Measurements from ENCODE around the gene JPT1. TPM values are rescaled to one million over a fixed set of nuclear protein-coding genes. Genes with fewer than 3 reads are reported as not detected.

The JPT1 gene
- total and polyA plus RNA-seq, 8 donors: 7.5 to 33.1 (median 17.5) TPM

GRCh38 chr17:75188614-75189013 lies 34.3 kb upstream of the JPT1 start:
- intact Hi-C loops (cut with DNase I): loop anchor here in 1 of 3 donors (10.0 kb wide), 1 partner anchor 74 kb away; no protein-coding TSS in a partner anchor
- FAIRE-seq: no peak
- no peaks in the 10 kb centered on the region for H3K4me1 ChIP-seq
- 80 to 87% methylated on average over 6 of the region's 6 CpGs for WGBS, 2 donors
- no peaks in the 10 kb centered on the region for H3K9me3 ChIP-seq
- H3K4me3 ChIP-seq: no peak overlapping the region
- H3K27me3 ChIP-seq: no peaks in the 10 kb centered on the region
- ATAC-seq: no peak
- no peaks in the 10 kb centered on the region for H3K36me3 ChIP-seq
- TF ChIP-seq CTCF (IDR thresholded peaks at IDR 0.05): no peak
- no peak for DNase-seq
- H3K27ac ChIP-seq: no peak overlapping the region

DNA sequence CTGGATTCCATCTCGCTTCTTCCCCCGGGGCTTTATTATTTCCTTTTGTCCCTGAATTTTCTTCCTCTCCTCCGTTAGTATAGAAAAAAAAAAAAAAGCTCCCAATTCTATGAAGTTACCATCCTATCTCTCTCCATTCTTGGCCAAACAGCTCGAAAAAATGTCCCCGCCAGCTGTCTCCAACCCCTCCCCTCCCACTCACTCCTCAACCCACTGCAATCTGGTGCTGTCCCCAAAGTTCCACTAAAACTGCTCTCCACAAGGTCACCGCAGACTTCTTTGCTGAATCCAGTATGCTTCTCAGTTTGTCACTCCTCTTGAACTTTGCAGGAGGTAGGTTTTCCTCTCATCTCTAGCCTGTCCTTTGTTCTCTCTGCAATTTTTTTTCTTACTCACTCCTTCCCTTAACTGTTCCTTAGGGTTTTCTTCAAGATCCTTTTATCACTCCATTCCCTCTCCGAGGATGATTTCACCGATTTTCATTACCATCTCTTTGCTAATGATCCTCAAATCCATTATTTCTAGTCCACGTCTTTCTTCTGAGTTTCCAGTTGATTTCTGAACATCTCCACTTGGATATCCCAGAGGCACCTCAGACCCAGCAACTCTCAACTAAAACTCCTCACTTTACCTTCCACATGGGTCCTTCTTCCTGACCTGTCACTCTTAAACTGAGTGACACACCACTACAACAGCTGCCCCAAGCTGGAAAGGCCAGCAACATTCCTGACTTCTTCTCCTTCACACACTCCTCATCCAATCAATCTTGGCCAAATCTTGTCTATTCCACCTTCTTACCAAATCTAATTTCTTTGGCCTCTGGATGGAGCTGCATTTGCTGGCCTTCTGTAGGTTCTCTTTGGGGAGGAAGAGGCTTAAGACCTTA lies 29.9 kb upstream of the JPT1 start:
- Histone ChIP-seq H3K36me3 (peaks cover 0 to 6% (median 0%) of the 10 kb centered on the region in 3 donors), H3K4me3 (no peak overlapping the region), H3K27me3 (no peaks in the 10 kb centered on the region), H3K27ac (peak overlapping the region in 1 of 4 donors; percentile 99), H3K4me1 (peaks cover 0 to 13% (median 4%) of the 10 kb centered on the region in 3 donors), H3K9me3 (no peaks in the 10 kb centered on the region)
- FAIRE-seq: no peak
- 90 to 93% methylated on average over 9 of the region's 9 CpGs for WGBS, 2 donors
- intact Hi-C loops (cut with DNase I): loop anchor here in 1 of 3 donors (10.0 kb wide), 1 partner anchor 69 kb away; no protein-coding TSS in a partner anchor
- no peak for TF ChIP-seq CTCF (IDR thresholded peaks at IDR 0.05)
- DNase-seq: no peak
- no peak for ATAC-seq

DNA sequence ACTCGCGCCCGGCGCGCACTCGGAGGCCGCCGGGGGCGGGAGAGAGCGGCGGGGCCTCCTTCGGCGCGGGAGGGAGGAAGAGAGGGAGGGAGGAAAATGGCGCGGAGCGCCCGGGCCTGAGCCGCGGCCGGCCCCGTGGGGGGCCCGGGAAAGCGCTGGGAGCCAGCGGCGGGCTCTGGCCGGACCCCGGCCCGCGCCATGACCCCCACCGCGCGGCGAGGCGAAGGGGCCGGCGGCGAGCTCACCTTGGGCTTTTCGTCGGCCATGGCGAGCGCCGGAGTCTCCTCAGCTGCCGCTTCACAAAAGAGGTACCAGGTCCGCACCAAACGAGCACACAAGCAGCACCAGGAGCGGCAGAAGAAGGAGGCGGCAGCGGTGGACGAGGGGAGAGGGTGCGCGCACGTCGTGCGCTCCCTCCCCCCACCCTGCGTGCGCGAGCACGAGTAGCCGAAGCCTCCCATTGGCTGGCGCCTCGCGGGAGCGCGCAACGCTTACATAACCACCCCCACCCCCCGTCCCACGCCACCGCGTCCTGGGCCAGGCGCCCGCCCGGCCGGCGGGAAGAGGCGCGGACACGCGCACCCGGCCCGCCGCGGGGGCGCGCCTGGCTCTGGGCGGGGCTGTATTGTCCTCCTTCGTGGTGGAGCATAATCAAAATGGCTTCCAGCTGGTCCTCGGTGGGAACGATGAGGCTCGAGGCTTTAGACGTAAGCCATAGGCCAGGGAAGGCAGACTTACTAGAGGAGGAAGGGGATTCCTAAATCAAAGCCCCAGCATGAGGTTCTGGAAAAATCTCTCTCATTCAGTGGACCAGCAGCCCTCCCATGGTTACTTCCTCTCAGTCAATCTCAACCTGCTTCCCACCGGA lies 28.5 kb upstream of the JPT1 start, which contains the start of gene SUMO2:
SUMO2 (minus strand) TSS at position 391 of the 868 bp plus-strand sequence; CDS start at position 266, 125 bp downstream.
- DNase-seq: peak; percentile 92 to 99 (median 96)
- Histone ChIP-seq H3K4me3 (peak within 1 kb of the TSS; percentile 87 to 97 (median 92)), H3K27ac (peak within 1 kb of the TSS; percentile 95 to 99 (median 98)), H3K27me3 (no peaks in the 10 kb centered on the region), H3K4me1 (peaks cover 0 to 13% (median 4%) of the 10 kb centered on the region in 3 donors), H3K9me3 (no peaks in the 10 kb centered on the region), H3K36me3 (peaks cover 0 to 6% (median 0%) of the 10 kb centered on the region in 3 donors)
- intact Hi-C loops (cut with DNase I): loop anchor here in 1 of 3 donors (10.0 kb wide), 1 partner anchor 68 kb away; no protein-coding TSS in a partner anchor
- ATAC-seq: peak; percentile 93 to 96 (median 94)
- peak; percentile 12 to 37 (median 23) for TF ChIP-seq CTCF (IDR thresholded peaks at IDR 0.05)
- 1% methylated on average over 75 to 92 of the region's 92 CpGs for WGBS, 2 donors
- FAIRE-seq: no peak

GRCh38 chr17:75182319-75182568 lies 27.9 kb upstream of the JPT1 start:
- no peak for TF ChIP-seq CTCF (IDR thresholded peaks at IDR 0.05)
- Histone ChIP-seq H3K9me3 (no peaks in the 10 kb centered on the region), H3K4me1 (peaks cover 0 to 13% (median 4%) of the 10 kb centered on the region in 3 donors), H3K27ac (peak overlapping the region; percentile 95 to 99 (median 98)), H3K4me3 (peak overlapping the region; percentile 87 to 97 (median 92)), H3K36me3 (peaks cover 0 to 7% (median 0%) of the 10 kb centered on the region in 3 donors), H3K27me3 (no peaks in the 10 kb centered on the region)
- intact Hi-C loops (cut with DNase I): loop anchor here in 1 of 3 donors (10.0 kb wide), 1 partner anchor 67 kb away; no protein-coding TSS in a partner anchor
- ATAC-seq (peak in 2 of 4 donors; percentile 2 to 11), DNase-seq (peak in 2 of 6 donors; percentile 21 to 86), FAIRE-seq (no peak)
- 0 to 1% methylated on average over 33 of the region's 33 CpGs for WGBS, 2 donors

Data from pancreas (tissue), 10 donors.